GM23338 (cell line): Measurements from ENCODE around the gene GAK. TPM values are rescaled to one million over a fixed set of nuclear protein-coding genes. Genes with fewer than 3 reads are reported as not detected.

Experiments used
- ATAC-seq: fragments of 200-7000 bp; cut with Tn5 transposase; 3 replicates; pipeline ENCODE4 v1.9.1; 2020
- DNase-seq: peaks from one replicate; pipeline ENCODE4 v3.0.0-alpha.2; 2015; ENCODE audit warnings: low spot score
- H2AFZ ChIP-seq: fragments of 200-600 bp; sonication (generic); 2 replicates; pipeline ENCODE4 v1.8.0; 2016; ENCODE audit warnings: antibody characterized with exemption, mild to moderate bottlenecking, moderate library complexity
- H3F3A ChIP-seq: fragments of 200-600 bp; sonication (generic); replicated peaks from 2 replicates; pipeline ENCODE4 v1.8.0; 2017; ENCODE audit warnings: antibody characterized with exemption, mixed run types, low read depth
- H3K27ac ChIP-seq: fragments of 200-600 bp; sonication (generic); 2 replicates; pipeline ENCODE4 v1.6.1; 2016; ENCODE audit warnings: low read depth
- H3K27me3 ChIP-seq: fragments of 200-600 bp; sonication (generic); 2 replicates; pipeline ENCODE4 v1.8.0; 2016; ENCODE audit warnings: mild to moderate bottlenecking, mixed run types, moderate library complexity; ENCODE audit not compliant: insufficient read depth
- H3K36me3 ChIP-seq: fragments of 200-600 bp; sonication (generic); 2 replicates; pipeline ENCODE4 v1.8.0; 2016; ENCODE audit warnings: mild to moderate bottlenecking; ENCODE audit not compliant: insufficient read depth
- H3K4me1 ChIP-seq: fragments of 200-600 bp; sonication (generic); 2 replicates; pipeline ENCODE4 v1.8.0; 2016; ENCODE audit warnings: mild to moderate bottlenecking, moderate library complexity; ENCODE audit not compliant: insufficient read depth
- H3K4me2 ChIP-seq: fragments of 200-600 bp; sonication (generic); 2 replicates; pipeline ENCODE4 v1.7.1; 2017; ENCODE audit warnings: mixed run types
- H3K4me3 ChIP-seq: fragments of 200-600 bp; sonication (generic); 2 replicates; pipeline ENCODE4 v1.6.1; 2016; ENCODE audit warnings: mixed run types
- H3K79me2 ChIP-seq: fragments of 200-600 bp; sonication (generic); replicated peaks from 2 replicates; pipeline ENCODE4 v1.8.0; 2017; ENCODE audit warnings: mild to moderate bottlenecking; ENCODE audit not compliant: insufficient read depth
- H3K9me2 ChIP-seq: fragments of 200-600 bp; sonication (generic); 2 replicates; pipeline ENCODE4 v1.8.0; 2017; ENCODE audit not compliant: insufficient read depth
- H4K20me1 ChIP-seq: fragments of 200-600 bp; sonication (generic); replicated peaks from 2 replicates; pipeline ENCODE4 v1.8.0; 2017; ENCODE audit warnings: mild to moderate bottlenecking; ENCODE audit not compliant: insufficient read depth
- H3K27ac Mint-ChIP-seq: 2 replicates; pipeline ENCODE4 v1.8.0; 2020; ENCODE audit warnings: inconsistent platforms, mild to moderate bottlenecking, moderate library complexity, mixed read lengths
- H3K27me3 Mint-ChIP-seq: 3 replicates; pipeline ENCODE4 v1.8.0; 2022; ENCODE audit warnings: low read depth, mild to moderate bottlenecking, moderate library complexity, mixed read lengths, inconsistent platforms; ENCODE audit not compliant: insufficient read depth, poor library complexity
- H3K36me3 Mint-ChIP-seq: 3 replicates; pipeline ENCODE4 v1.8.0; 2021; ENCODE audit warnings: low read depth, mild to moderate bottlenecking, inconsistent platforms, moderate library complexity, mixed read lengths
- H3K4me1 Mint-ChIP-seq: 3 replicates; pipeline ENCODE4 v1.8.0; 2020; ENCODE audit warnings: mild to moderate bottlenecking, inconsistent platforms, mixed read lengths
- H3K4me3 Mint-ChIP-seq: 3 replicates; pipeline ENCODE4 v1.8.0; 2021; ENCODE audit warnings: moderate library complexity, mild to moderate bottlenecking, inconsistent platforms, mixed read lengths
- H3K9me3 Mint-ChIP-seq: 3 replicates; pipeline ENCODE4 v1.8.0; 2020; ENCODE audit warnings: moderate library complexity, mild to moderate bottlenecking, inconsistent platforms, mixed read lengths
- CREB1 ChIP-seq: fragments of 250-450 bp; sonication (Bioruptor Pico); IDR thresholded peaks from 2 replicates; pipeline ENCODE4 v1.5.0; 2020; ENCODE audit warnings: low read depth, mild to moderate bottlenecking, moderate library complexity
- EZH2 ChIP-seq: fragments of 200-600 bp; sonication (generic); IDR thresholded peaks from one replicate; pipeline ENCODE4 v1.8.0; 2017; ENCODE audit warnings: antibody characterized with exemption, mild to moderate bottlenecking, low read depth; ENCODE audit not compliant: unreplicated experiment
- EZH2phosphoT487 ChIP-seq: fragments of 200-600 bp; sonication (generic); IDR thresholded peaks from one replicate; pipeline ENCODE4 v1.8.1; 2018; ENCODE audit warnings: antibody characterized with exemption; ENCODE audit not compliant: unreplicated experiment
- JUNB ChIP-seq: IDR thresholded peaks from one replicate; pipeline ENCODE4 v1.6.1; 2016; ENCODE audit warnings: antibody characterized with exemption; ENCODE audit not compliant: unreplicated experiment
- STAT1 ChIP-seq: IDR thresholded peaks from one replicate; pipeline ENCODE4 v1.6.1; 2016; ENCODE audit warnings: antibody characterized with exemption; ENCODE audit not compliant: unreplicated experiment
- ZNF114 ChIP-seq: fragments of 250-450 bp; sonication (Bioruptor Pico); IDR thresholded peaks from 2 replicates; pipeline ENCODE4 v1.5.0; 2020; ENCODE audit warnings: mild to moderate bottlenecking, moderate library complexity
- ZNF331 ChIP-seq: fragments of 250-450 bp; sonication (Bioruptor Pico); IDR thresholded peaks from 2 replicates; pipeline ENCODE4 v1.5.0; 2020; ENCODE audit warnings: low read depth, mild to moderate bottlenecking, moderate library complexity
- polyA plus RNA-seq: library from polyadenylated mRNA; unstranded; fragments of >200 nt; fragmentation: Nextera tagmentation; extraction: Ambion mirVana; gene quantifications from 2 replicates; pipeline ENCODE4 v1.2.1, GENCODE V29; 2016
- total RNA-seq: library from RNA; depleted of rRNA; stranded (reverse); fragments of >200 nt; shearing (Covaris generic); gene quantifications from 2 replicates; pipeline ENCODE4 v1.2.3, GENCODE V29; 2014
- TF ChIP-seq, protein P1 (sequence below): IDR thresholded peaks from one replicate; pipeline ENCODE4 v1.6.1; 2018; ENCODE audit warnings: antibody characterized with exemption; ENCODE audit not compliant: unreplicated experiment
- TF ChIP-seq, protein P2 (sequence below): fragments of 250-450 bp; sonication (Bioruptor Pico); IDR thresholded peaks from 2 replicates; pipeline ENCODE4 v1.5.0; 2020; ENCODE audit warnings: mild to moderate bottlenecking, moderate library complexity
- TF ChIP-seq, protein P3 (sequence below), 2 experiments: fragments of 200-600 bp in 1 of 2; sonication (generic) in 1 of 2; conservative IDR thresholded peaks; 2 replicates each; pipeline versions ENCODE4 v1.5.1 to v1.6.1; 2016 to 2017; ENCODE audit warnings: antibody characterized with exemption in 2 of 2, low read depth in 2 of 2, mild to moderate bottlenecking in 2 of 2, moderate library complexity in 1 of 2

The GAK gene
- total and polyA plus RNA-seq, 2 experiments from 2014 or later = 48.5 to 124 TPM

DNA sequence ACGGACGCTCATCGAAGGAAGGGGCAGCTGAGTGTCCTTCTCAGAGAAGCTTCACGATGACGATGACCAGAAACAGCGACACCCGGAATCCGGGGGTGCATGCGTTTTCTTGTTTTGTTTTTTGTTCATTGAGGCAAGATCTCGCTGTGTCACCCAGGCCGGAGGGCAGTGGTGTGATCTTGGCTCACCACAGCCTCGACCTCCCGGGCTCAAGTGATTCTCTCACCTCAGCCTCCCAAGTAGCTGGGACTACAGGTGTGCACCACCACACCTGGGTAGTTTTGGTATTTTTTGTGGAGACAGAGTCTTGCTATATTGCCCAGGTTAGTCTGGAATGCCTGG is 21.4 kb upstream of the GAK start:
- Histone ChIP-seq H3K27ac (no peak overlapping the region), H3K4me1 (no peaks in the 10 kb centered on the region), H2AFZ (no peak overlapping the region), H3K27me3 (no peaks in the 10 kb centered on the region), H3K4me2 (no peak overlapping the region), H3K79me2 (no peaks in the 10 kb centered on the region), H3K36me3 (no peaks in the 10 kb centered on the region), H4K20me1 (no peaks in the 10 kb centered on the region; the same call in 1 of the 2 replicates), H3F3A (no peaks in the 10 kb centered on the region), H3K9me2 (no peaks in the 10 kb centered on the region), H3K4me3 (no peak overlapping the region)
- H3K27ac Mint-ChIP-seq = no peak overlapping the region
- no peak overlapping the region for H3K4me3 Mint-ChIP-seq
- H3K4me1 Mint-ChIP-seq = peaks cover 5% of the 10 kb centered on the region; the same call in 2 of the 3 replicates
- DNase-seq (no peak), ATAC-seq (no peak)
- H3K27me3 Mint-ChIP-seq = peaks cover 4% of the 10 kb centered on the region
- TF ChIP-seq EZH2 (no peak), STAT1 (no peak), CREB1 (no peak), EZH2phosphoT487 (no peak), ZNF331 (no peak), ZNF114 (CRISPR knock-in tag) (no peak), JUNB (no peak)
- TF ChIP-seq, protein P1, sequence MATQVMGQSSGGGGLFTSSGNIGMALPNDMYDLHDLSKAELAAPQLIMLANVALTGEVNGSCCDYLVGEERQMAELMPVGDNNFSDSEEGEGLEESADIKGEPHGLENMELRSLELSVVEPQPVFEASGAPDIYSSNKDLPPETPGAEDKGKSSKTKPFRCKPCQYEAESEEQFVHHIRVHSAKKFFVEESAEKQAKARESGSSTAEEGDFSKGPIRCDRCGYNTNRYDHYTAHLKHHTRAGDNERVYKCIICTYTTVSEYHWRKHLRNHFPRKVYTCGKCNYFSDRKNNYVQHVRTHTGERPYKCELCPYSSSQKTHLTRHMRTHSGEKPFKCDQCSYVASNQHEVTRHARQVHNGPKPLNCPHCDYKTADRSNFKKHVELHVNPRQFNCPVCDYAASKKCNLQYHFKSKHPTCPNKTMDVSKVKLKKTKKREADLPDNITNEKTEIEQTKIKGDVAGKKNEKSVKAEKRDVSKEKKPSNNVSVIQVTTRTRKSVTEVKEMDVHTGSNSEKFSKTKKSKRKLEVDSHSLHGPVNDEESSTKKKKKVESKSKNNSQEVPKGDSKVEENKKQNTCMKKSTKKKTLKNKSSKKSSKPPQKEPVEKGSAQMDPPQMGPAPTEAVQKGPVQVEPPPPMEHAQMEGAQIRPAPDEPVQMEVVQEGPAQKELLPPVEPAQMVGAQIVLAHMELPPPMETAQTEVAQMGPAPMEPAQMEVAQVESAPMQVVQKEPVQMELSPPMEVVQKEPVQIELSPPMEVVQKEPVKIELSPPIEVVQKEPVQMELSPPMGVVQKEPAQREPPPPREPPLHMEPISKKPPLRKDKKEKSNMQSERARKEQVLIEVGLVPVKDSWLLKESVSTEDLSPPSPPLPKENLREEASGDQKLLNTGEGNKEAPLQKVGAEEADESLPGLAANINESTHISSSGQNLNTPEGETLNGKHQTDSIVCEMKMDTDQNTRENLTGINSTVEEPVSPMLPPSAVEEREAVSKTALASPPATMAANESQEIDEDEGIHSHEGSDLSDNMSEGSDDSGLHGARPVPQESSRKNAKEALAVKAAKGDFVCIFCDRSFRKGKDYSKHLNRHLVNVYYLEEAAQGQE = no peak
- TF ChIP-seq, protein P2, sequence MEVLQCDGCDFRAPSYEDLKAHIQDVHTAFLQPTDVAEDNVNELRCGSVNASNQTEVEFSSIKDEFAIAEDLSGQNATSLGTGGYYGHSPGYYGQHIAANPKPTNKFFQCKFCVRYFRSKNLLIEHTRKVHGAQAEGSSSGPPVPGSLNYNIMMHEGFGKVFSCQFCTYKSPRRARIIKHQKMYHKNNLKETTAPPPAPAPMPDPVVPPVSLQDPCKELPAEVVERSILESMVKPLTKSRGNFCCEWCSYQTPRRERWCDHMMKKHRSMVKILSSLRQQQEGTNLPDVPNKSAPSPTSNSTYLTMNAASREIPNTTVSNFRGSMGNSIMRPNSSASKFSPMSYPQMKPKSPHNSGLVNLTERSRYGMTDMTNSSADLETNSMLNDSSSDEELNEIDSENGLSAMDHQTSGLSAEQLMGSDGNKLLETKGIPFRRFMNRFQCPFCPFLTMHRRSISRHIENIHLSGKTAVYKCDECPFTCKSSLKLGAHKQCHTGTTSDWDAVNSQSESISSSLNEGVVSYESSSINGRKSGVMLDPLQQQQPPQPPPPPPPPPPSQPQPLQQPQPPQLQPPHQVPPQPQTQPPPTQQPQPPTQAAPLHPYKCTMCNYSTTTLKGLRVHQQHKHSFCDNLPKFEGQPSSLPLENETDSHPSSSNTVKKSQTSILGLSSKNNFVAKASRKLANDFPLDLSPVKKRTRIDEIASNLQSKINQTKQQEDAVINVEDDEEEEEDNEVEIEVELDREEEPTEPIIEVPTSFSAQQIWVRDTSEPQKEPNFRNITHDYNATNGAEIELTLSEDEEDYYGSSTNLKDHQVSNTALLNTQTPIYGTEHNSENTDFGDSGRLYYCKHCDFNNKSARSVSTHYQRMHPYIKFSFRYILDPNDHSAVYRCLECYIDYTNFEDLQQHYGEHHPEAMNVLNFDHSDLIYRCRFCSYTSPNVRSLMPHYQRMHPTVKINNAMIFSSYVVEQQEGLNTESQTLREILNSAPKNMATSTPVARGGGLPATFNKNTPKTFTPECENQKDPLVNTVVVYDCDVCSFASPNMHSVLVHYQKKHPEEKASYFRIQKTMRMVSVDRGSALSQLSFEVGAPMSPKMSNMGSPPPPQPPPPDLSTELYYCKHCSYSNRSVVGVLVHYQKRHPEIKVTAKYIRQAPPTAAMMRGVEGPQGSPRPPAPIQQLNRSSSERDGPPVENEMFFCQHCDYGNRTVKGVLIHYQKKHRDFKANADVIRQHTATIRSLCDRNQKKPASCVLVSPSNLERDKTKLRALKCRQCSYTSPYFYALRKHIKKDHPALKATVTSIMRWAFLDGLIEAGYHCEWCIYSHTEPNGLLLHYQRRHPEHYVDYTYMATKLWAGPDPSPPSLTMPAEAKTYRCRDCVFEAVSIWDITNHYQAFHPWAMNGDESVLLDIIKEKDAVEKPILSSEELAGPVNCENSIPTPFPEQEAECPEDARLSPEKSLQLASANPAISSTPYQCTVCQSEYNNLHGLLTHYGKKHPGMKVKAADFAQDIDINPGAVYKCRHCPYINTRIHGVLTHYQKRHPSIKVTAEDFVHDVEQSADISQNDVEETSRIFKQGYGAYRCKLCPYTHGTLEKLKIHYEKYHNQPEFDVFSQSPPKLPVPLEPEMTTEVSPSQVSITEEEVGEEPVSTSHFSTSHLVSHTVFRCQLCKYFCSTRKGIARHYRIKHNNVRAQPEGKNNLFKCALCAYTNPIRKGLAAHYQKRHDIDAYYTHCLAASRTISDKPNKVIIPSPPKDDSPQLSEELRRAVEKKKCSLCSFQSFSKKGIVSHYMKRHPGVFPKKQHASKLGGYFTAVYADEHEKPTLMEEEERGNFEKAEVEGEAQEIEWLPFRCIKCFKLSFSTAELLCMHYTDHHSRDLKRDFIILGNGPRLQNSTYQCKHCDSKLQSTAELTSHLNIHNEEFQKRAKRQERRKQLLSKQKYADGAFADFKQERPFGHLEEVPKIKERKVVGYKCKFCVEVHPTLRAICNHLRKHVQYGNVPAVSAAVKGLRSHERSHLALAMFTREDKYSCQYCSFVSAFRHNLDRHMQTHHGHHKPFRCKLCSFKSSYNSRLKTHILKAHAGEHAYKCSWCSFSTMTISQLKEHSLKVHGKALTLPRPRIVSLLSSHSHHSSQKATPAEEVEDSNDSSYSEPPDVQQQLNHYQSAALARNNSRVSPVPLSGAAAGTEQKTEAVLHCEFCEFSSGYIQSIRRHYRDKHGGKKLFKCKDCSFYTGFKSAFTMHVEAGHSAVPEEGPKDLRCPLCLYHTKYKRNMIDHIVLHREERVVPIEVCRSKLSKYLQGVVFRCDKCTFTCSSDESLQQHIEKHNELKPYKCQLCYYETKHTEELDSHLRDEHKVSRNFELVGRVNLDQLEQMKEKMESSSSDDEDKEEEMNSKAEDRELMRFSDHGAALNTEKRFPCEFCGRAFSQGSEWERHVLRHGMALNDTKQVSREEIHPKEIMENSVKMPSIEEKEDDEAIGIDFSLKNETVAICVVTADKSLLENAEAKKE (CRISPR knock-in tag) = no peak
- TF ChIP-seq, protein P3, sequence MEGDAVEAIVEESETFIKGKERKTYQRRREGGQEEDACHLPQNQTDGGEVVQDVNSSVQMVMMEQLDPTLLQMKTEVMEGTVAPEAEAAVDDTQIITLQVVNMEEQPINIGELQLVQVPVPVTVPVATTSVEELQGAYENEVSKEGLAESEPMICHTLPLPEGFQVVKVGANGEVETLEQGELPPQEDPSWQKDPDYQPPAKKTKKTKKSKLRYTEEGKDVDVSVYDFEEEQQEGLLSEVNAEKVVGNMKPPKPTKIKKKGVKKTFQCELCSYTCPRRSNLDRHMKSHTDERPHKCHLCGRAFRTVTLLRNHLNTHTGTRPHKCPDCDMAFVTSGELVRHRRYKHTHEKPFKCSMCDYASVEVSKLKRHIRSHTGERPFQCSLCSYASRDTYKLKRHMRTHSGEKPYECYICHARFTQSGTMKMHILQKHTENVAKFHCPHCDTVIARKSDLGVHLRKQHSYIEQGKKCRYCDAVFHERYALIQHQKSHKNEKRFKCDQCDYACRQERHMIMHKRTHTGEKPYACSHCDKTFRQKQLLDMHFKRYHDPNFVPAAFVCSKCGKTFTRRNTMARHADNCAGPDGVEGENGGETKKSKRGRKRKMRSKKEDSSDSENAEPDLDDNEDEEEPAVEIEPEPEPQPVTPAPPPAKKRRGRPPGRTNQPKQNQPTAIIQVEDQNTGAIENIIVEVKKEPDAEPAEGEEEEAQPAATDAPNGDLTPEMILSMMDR (conservative IDR thresholded peaks at IDR 0.05; ENCODE audit: low read depth in 2 of 2) = no peak
- H3K36me3 Mint-ChIP-seq = no peaks in the 10 kb centered on the region; the same call in 2 of the 3 replicates
- no peaks in the 10 kb centered on the region for H3K9me3 Mint-ChIP-seq
